Measurements from ENCODE around the gene PDZK1IP1. TPM values are rescaled to one million over a fixed set of nuclear protein-coding genes. Genes with fewer than 3 reads are reported as not detected.

PDZK1IP1 gene
- total and polyA plus RNA-seq, 2 of the 13 experiments (the other 11 are each of a cell fraction or from before 2014, with no cell fraction given): 0.24 to 1.6 TPM

GRCh38 chr1:47216278-47217059 lies 26.6 kb upstream of the PDZK1IP1 start (continued):
- TF ChIP-seq MIER3 (CRISPR knock-in tag; IDR thresholded peaks at IDR 0.05; ENCODE audit: borderline replicate concordance) (peak; percentile 40; the same call in 1 of the 2 replicates), SP4 (CRISPR knock-in tag; IDR thresholded peaks at IDR 0.05) (no peak), ZNF562 (CRISPR knock-in tag; IDR thresholded peaks at IDR 0.05; ENCODE audit: borderline replicate concordance) (no peak), TFAP4 (IDR thresholded peaks at IDR 0.05; ENCODE audit: borderline replicate concordance, low read depth) (0 out of 2 replicates have a peak, but pooled peaks have one; percentile 5), RARA (CRISPR knock-in tag; IDR thresholded peaks at IDR 0.05) (peak; percentile 51; the same call in 1 of the 2 replicates), ZNF44 (CRISPR knock-in tag; IDR thresholded peaks at IDR 0.05) (no peak), ZBED4 (CRISPR knock-in tag; IDR thresholded peaks at IDR 0.05; ENCODE audit: borderline replicate concordance) (no peak), SMAD9 (CRISPR knock-in tag; IDR thresholded peaks at IDR 0.05) (no peak), NR2F1 (CRISPR knock-in tag; IDR thresholded peaks at IDR 0.05) (peak in 1 of 2 experiments; percentile 63; a peak in 2 of 4 replicates), ETV5 (CRISPR knock-in tag; IDR thresholded peaks at IDR 0.05; ENCODE audit: borderline replicate concordance) (peak; percentile 20; the same call in 1 of the 2 replicates), PHF20 (CRISPR knock-in tag; IDR thresholded peaks at IDR 0.05) (no peak), HDAC1 (CRISPR knock-in tag; IDR thresholded peaks at IDR 0.05) (0 out of 2 replicates have a peak, but pooled peaks have one; percentile 33), SP5 (CRISPR knock-in tag; IDR thresholded peaks at IDR 0.05; ENCODE audit: borderline replicate concordance, low read depth) (peak; percentile 86), ZNF737 (CRISPR knock-in tag; IDR thresholded peaks at IDR 0.05; ENCODE audit: borderline replicate concordance) (no peak), ZNF276 (CRISPR knock-in tag; IDR thresholded peaks at IDR 0.05; ENCODE audit: low read depth) (no peak), TEAD3 (CRISPR knock-in tag; optimal IDR thresholded peaks at IDR 0.05; ENCODE audit: borderline replicate concordance) (peak; percentile 85), NCOA5 (CRISPR knock-in tag; IDR thresholded peaks at IDR 0.05) (no peak), ZNF614 (CRISPR knock-in tag; IDR thresholded peaks at IDR 0.05; ENCODE audit: borderline replicate concordance) (0 out of 2 replicates have a peak, but pooled peaks have one; percentile 18), ZMAT3 (CRISPR knock-in tag; conservative IDR thresholded peaks at IDR 0.05) (no peak), ZNF274 (CRISPR knock-in tag; IDR thresholded peaks at IDR 0.05) (no peak)

All from HepG2 (cell line).